HEK293 (cell line): Measurements from ENCODE around the gene PAX2.

ENCODE experiments used
- CTCF ChIA-PET: fragments of 350-600 bp; formaldehyde crosslinking; extraction: SDS; loops from one replicate; lab custom pipeline; 2021; ENCODE audit warnings: antibody characterized with exemption; lab: Yijun Ruan, JAX
- POLR2A ChIA-PET: fragments of 300-600 bp; formaldehyde crosslinking; extraction: SDS; loops from one replicate; lab custom pipeline; 2020; ENCODE audit warnings: antibody characterized with exemption, inconsistent platforms; lab: Yijun Ruan, JAX
- H3K27ac ChIP-seq: fragments of 200-500 bp; sonication (Bioruptor generic); 2 replicates; pipeline ENCODE4 v1.5.1; 2014; ENCODE audit warnings: low read depth, low read length, control low read depth, inconsistent platforms; ENCODE audit errors: extremely low read depth
- H3K36me3 ChIP-seq, 2 experiments: fragments of 200-500 bp in 1 of 2; sonication (Bioruptor generic) in 1 of 2; 1 replicate in 1 of 2; 2 replicates in 1 of 2; pipeline ENCODE4 v1.5.1; 2014 to 2017; ENCODE audit warnings: inconsistent platforms in 2 of 2, low read length in 2 of 2; ENCODE audit not compliant: control insufficient read depth in 2 of 2, insufficient read depth in 1 of 2
- H3K4me1 ChIP-seq: fragments of 200-500 bp; sonication (Bioruptor generic); 2 replicates; pipeline ENCODE4 v1.5.1; 2014; ENCODE audit warnings: mild to moderate bottlenecking, low read length, inconsistent platforms; ENCODE audit not compliant: control insufficient read depth, insufficient read depth
- H3K4me3 ChIP-seq: 2 replicates; pipeline ENCODE4 v1.5.1; 2011; ENCODE audit warnings: low read depth, mild to moderate bottlenecking, control low read depth, low read length, moderate library complexity
- H3K9me3 ChIP-seq: fragments of 200-500 bp; sonication (Bioruptor generic); 2 replicates; pipeline ENCODE4 v1.5.1; 2014; ENCODE audit warnings: low read depth, low read length, inconsistent platforms; ENCODE audit not compliant: control insufficient read depth, insufficient read depth
- AEBP2 ChIP-seq: fragments of 450-650 bp; formaldehyde crosslinking; IDR thresholded peaks from 2 replicates; pipeline ENCODE4 v1.5.1; 2016; ENCODE audit warnings: missing biosample characterization, missing genetic modification characterization, borderline replicate concordance
- BCL11A ChIP-seq: fragments of 450-650 bp; formaldehyde crosslinking; IDR thresholded peaks from 2 replicates; pipeline ENCODE4 v1.5.1; 2016; ENCODE audit warnings: low read depth, missing biosample characterization, missing genetic modification characterization
- GLI2 ChIP-seq: fragments of 450-650 bp; formaldehyde crosslinking; IDR thresholded peaks from 2 replicates; pipeline ENCODE4; 2017; ENCODE audit warnings: missing biosample characterization, missing genetic modification characterization, low read depth, borderline replicate concordance
- HIC1 ChIP-seq: fragments of 450-650 bp; formaldehyde crosslinking; IDR thresholded peaks from 2 replicates; pipeline ENCODE4 v1.5.1; 2016; ENCODE audit warnings: missing biosample characterization, missing genetic modification characterization
- HOXC10 ChIP-seq: sonication (generic); formaldehyde crosslinking; IDR thresholded peaks from 2 replicates; pipeline ENCODE4 v1.8.1; 2023; ENCODE audit warnings: mild to moderate bottlenecking, missing genetic modification reagents
- INSM2 ChIP-seq: fragments of 450-650 bp; formaldehyde crosslinking; IDR thresholded peaks from 2 replicates; pipeline ENCODE4 v1.5.1; 2016; ENCODE audit warnings: missing biosample characterization, missing genetic modification characterization
- MYNN ChIP-seq: fragments of 450-650 bp; formaldehyde crosslinking; IDR thresholded peaks from 2 replicates; pipeline ENCODE4 v1.5.1; 2016; ENCODE audit warnings: missing biosample characterization, missing genetic modification characterization, borderline replicate concordance
- SCRT2 ChIP-seq: fragments of 450-650 bp; formaldehyde crosslinking; IDR thresholded peaks from 2 replicates; pipeline ENCODE4 v1.5.1; 2016; ENCODE audit warnings: missing biosample characterization, missing genetic modification characterization
- SP7 ChIP-seq: fragments of 450-650 bp; formaldehyde crosslinking; IDR thresholded peaks from 2 replicates; pipeline ENCODE4 v1.5.1; 2016; ENCODE audit warnings: missing biosample characterization, missing genetic modification characterization
- TCF7L2 ChIP-seq: IDR thresholded peaks from 2 replicates; pipeline ENCODE4 v1.6.1; 2011; ENCODE audit warnings: low read depth, mild to moderate bottlenecking, inconsistent platforms, low read length, moderate library complexity, borderline replicate concordance
- ZFP69B ChIP-seq: fragments of 450-650 bp; formaldehyde crosslinking; IDR thresholded peaks from 2 replicates; pipeline ENCODE4 v1.5.1; 2016; ENCODE audit warnings: missing biosample characterization, missing genetic modification characterization
- ZNF114 ChIP-seq: fragments of 450-650 bp; formaldehyde crosslinking; IDR thresholded peaks from 2 replicates; pipeline ENCODE4 v1.5.0; 2017; ENCODE audit warnings: missing biosample characterization, missing genetic modification characterization
- ZNF133 ChIP-seq: fragments of 450-650 bp; formaldehyde crosslinking; IDR thresholded peaks from 2 replicates; pipeline ENCODE4 v1.5.1; 2016; ENCODE audit warnings: missing biosample characterization, missing genetic modification characterization
- ZNF138 ChIP-seq: fragments of 450-650 bp; formaldehyde crosslinking; IDR thresholded peaks from 2 replicates; pipeline ENCODE4 v1.5.1; 2016; ENCODE audit warnings: missing biosample characterization, missing genetic modification characterization, borderline replicate concordance
- ZNF2 ChIP-seq: fragments of 450-650 bp; formaldehyde crosslinking; IDR thresholded peaks from 2 replicates; pipeline ENCODE4 v1.5.1; 2016; ENCODE audit warnings: missing biosample characterization, missing genetic modification characterization
- ZNF202 ChIP-seq: fragments of 450-650 bp; formaldehyde crosslinking; IDR thresholded peaks from 2 replicates; pipeline ENCODE4 v1.5.1; 2016; ENCODE audit warnings: missing biosample characterization, missing genetic modification characterization, borderline replicate concordance
- ZNF311 ChIP-seq: fragments of 450-650 bp; formaldehyde crosslinking; IDR thresholded peaks from 2 replicates; pipeline ENCODE4 v1.5.1; 2017; ENCODE audit warnings: missing biosample characterization, missing genetic modification characterization, borderline replicate concordance
- ZNF354C ChIP-seq: fragments of 450-650 bp; formaldehyde crosslinking; IDR thresholded peaks from 2 replicates; pipeline ENCODE4 v1.5.1; 2016; ENCODE audit warnings: missing biosample characterization, missing genetic modification characterization, low read depth, borderline replicate concordance
- ZNF404 ChIP-seq: fragments of 450-650 bp; formaldehyde crosslinking; IDR thresholded peaks from 2 replicates; pipeline ENCODE4 v1.5.1; 2017; ENCODE audit warnings: missing biosample characterization, missing genetic modification characterization
- ZNF423 ChIP-seq: fragments of 450-650 bp; formaldehyde crosslinking; IDR thresholded peaks from 2 replicates; pipeline ENCODE4 v1.5.1; 2016; ENCODE audit warnings: missing biosample characterization, missing genetic modification characterization
- ZNF501 ChIP-seq: fragments of 450-650 bp; formaldehyde crosslinking; IDR thresholded peaks from 2 replicates; pipeline ENCODE4 v1.5.1; 2016; ENCODE audit warnings: missing biosample characterization, missing genetic modification characterization
- ZNF610 ChIP-seq: fragments of 450-650 bp; formaldehyde crosslinking; IDR thresholded peaks from 2 replicates; pipeline ENCODE4 v1.5.1; 2016; ENCODE audit warnings: missing biosample characterization, missing genetic modification characterization, borderline replicate concordance
- ZNF623 ChIP-seq: fragments of 450-650 bp; formaldehyde crosslinking; IDR thresholded peaks from 2 replicates; pipeline ENCODE4 v1.5.1; 2016; ENCODE audit warnings: missing biosample characterization, missing genetic modification characterization
- ZNF624 ChIP-seq: fragments of 450-650 bp; formaldehyde crosslinking; IDR thresholded peaks from 2 replicates; pipeline ENCODE4 v1.5.1; 2017; ENCODE audit warnings: missing biosample characterization, missing genetic modification characterization
- ZNF629 ChIP-seq: fragments of 450-650 bp; formaldehyde crosslinking; IDR thresholded peaks from 2 replicates; pipeline ENCODE4 v1.5.1; 2017; ENCODE audit warnings: missing biosample characterization, missing genetic modification characterization
- ZNF654 ChIP-seq: fragments of 450-650 bp; formaldehyde crosslinking; IDR thresholded peaks from 2 replicates; pipeline ENCODE4 v1.5.1; 2016; ENCODE audit warnings: low read depth, missing biosample characterization, missing genetic modification characterization
- ZNF660 ChIP-seq: fragments of 450-650 bp; IDR thresholded peaks from 2 replicates; pipeline ENCODE4 v1.5.1; 2018; ENCODE audit warnings: missing biosample characterization, mild to moderate bottlenecking, missing genetic modification characterization
- ZNF701 ChIP-seq: fragments of 450-650 bp; formaldehyde crosslinking; IDR thresholded peaks from 2 replicates; pipeline ENCODE4 v1.5.1; 2016; ENCODE audit warnings: missing biosample characterization, missing genetic modification characterization
- ZNF777 ChIP-seq: fragments of 450-650 bp; formaldehyde crosslinking; IDR thresholded peaks from 2 replicates; pipeline ENCODE4 v1.5.1; 2017; ENCODE audit warnings: missing biosample characterization, missing genetic modification characterization, borderline replicate concordance
- ZNF791 ChIP-seq: fragments of 450-650 bp; formaldehyde crosslinking; IDR thresholded peaks from 2 replicates; pipeline ENCODE4 v1.5.1; 2016; ENCODE audit warnings: missing biosample characterization, missing genetic modification characterization

PAX2 gene

GRCh38 chr10:100788002-100788903 lies 42.9 kb downstream of the PAX2 start:
- no peak overlapping the region for H3K27ac ChIP-seq
- POLR2A ChIA-PET, result no interaction called here
- H3K36me3 ChIP-seq, result no peaks in the 10 kb centered on the region
- H3K4me3 ChIP-seq, result no peak overlapping the region
- TF ChIP-seq ZNF629 (tag by site-specific recombination) (no peak), ZNF610 (no peak), HIC1 (no peak), ZNF660 (no peak), ZNF202 (tag by site-specific recombination) (no peak), ZNF624 (no peak), ZNF623 (no peak), HOXC10 (CRISPR knock-in tag) (no peak), SCRT2 (tag by site-specific recombination) (no peak), ZNF777 (tag by site-specific recombination) (no peak), ZNF701 (tag by site-specific recombination) (no peak), INSM2 (tag by site-specific recombination) (no peak), ZNF654 (no peak), ZNF2 (tag by site-specific recombination) (no peak), GLI2 (tag by site-specific recombination) (no peak), ZNF791 (tag by site-specific recombination) (no peak), ZNF354C (tag by site-specific recombination) (no peak), ZNF423 (no peak), BCL11A (no peak), ZNF404 (tag by site-specific recombination) (no peak)
- TF ChIP-seq, all 188 proteins: peak for 0
- CTCF ChIA-PET, result interaction anchor here (0.6 to 0.9 kb wide), 2 partner anchors 29 to 44 kb away, joined by 3 read pairs; no protein-coding TSS in a partner anchor
- no peaks in the 10 kb centered on the region for H3K9me3 ChIP-seq
- H3K4me1 ChIP-seq, result no peaks in the 10 kb centered on the region

GRCh38 chr10:100790761-100791208 lies 45.4 kb downstream of the PAX2 start:
- no peaks in the 10 kb centered on the region for H3K4me1 ChIP-seq
- no peaks in the 10 kb centered on the region for H3K36me3 ChIP-seq
- POLR2A ChIA-PET, result no interaction called here
- no peaks in the 10 kb centered on the region for H3K9me3 ChIP-seq
- CTCF ChIA-PET, result no interaction called here
- no peak overlapping the region for H3K27ac ChIP-seq
- no peak overlapping the region for H3K4me3 ChIP-seq
- TF ChIP-seq ZNF133 (tag by site-specific recombination) (no peak), ZNF311 (no peak), MYNN (no peak), AEBP2 (tag by site-specific recombination) (no peak), ZNF501 (tag by site-specific recombination) (no peak), SP7 (tag by site-specific recombination) (no peak), ZNF114 (tag by site-specific recombination) (no peak), ZFP69B (no peak), ZNF202 (tag by site-specific recombination) (no peak), ZNF138 (tag by site-specific recombination) (no peak), TCF7L2 (no peak)
